Liver (tissue), 3 donors: ENCODE results near the gene SMIM24.

Experiments used
- EGR1 ChIP-seq, 2 donors: IDR thresholded peaks; 2 replicates each; pipeline ENCODE4 v1.6.1; 2016 to 2018; ENCODE audit warnings: antibody characterized with exemption in 2 of 2, low read depth in 2 of 2
- GABPA ChIP-seq, 2 donors: IDR thresholded peaks in 1 of 2; conservative IDR thresholded peaks in 1 of 2; 2 replicates each; pipeline ENCODE4 v1.6.1; 2016; ENCODE audit warnings: antibody characterized with exemption in 2 of 2, mild to moderate bottlenecking in 1 of 2, moderate library complexity in 1 of 2
- HNF4G ChIP-seq: IDR thresholded peaks from 2 replicates; pipeline ENCODE4 v1.6.1; 2016; ENCODE audit warnings: antibody characterized with exemption
- JUND ChIP-seq, 2 donors: IDR thresholded peaks; 2 replicates each; pipeline ENCODE4 v1.6.1; 2016; ENCODE audit warnings: antibody characterized with exemption in 2 of 2
- RAD21 ChIP-seq, 2 donors: IDR thresholded peaks; 2 replicates each; pipeline ENCODE4 v1.6.1; 2016; ENCODE audit warnings: antibody characterized with exemption in 2 of 2, mild to moderate bottlenecking in 2 of 2
- RXRA ChIP-seq, 2 donors: IDR thresholded peaks; 2 replicates each; pipeline ENCODE4 v1.6.1; 2017 to 2018; ENCODE audit warnings: antibody characterized with exemption in 2 of 2, mild to moderate bottlenecking in 1 of 2
- SP1 ChIP-seq: IDR thresholded peaks from 2 replicates; pipeline ENCODE4 v1.6.1; 2018; ENCODE audit warnings: antibody characterized with exemption, mild to moderate bottlenecking
- TAF1 ChIP-seq: conservative IDR thresholded peaks from 2 replicates; pipeline ENCODE4 v1.6.1; 2016; ENCODE audit warnings: antibody characterized with exemption, mild to moderate bottlenecking
- TF ChIP-seq, protein P1 (sequence below): IDR thresholded peaks from 2 replicates; pipeline ENCODE4 v1.6.1; 2016; ENCODE audit warnings: antibody characterized with exemption
- TF ChIP-seq, protein P2 (sequence below): fragments of 150-350 bp; IDR thresholded peaks from 2 replicates; pipeline ENCODE4 v1.5.1; 2017; ENCODE audit warnings: improper control_type of control experiment, low read depth, low read length; ENCODE audit not compliant: missing input control
- TF ChIP-seq, protein P3 (sequence below): IDR thresholded peaks from 2 replicates; pipeline ENCODE4 v1.6.1; 2016; ENCODE audit warnings: antibody characterized with exemption, mild to moderate bottlenecking
- donor health status: healthy.
- donor health status: healthy.

DNA sequence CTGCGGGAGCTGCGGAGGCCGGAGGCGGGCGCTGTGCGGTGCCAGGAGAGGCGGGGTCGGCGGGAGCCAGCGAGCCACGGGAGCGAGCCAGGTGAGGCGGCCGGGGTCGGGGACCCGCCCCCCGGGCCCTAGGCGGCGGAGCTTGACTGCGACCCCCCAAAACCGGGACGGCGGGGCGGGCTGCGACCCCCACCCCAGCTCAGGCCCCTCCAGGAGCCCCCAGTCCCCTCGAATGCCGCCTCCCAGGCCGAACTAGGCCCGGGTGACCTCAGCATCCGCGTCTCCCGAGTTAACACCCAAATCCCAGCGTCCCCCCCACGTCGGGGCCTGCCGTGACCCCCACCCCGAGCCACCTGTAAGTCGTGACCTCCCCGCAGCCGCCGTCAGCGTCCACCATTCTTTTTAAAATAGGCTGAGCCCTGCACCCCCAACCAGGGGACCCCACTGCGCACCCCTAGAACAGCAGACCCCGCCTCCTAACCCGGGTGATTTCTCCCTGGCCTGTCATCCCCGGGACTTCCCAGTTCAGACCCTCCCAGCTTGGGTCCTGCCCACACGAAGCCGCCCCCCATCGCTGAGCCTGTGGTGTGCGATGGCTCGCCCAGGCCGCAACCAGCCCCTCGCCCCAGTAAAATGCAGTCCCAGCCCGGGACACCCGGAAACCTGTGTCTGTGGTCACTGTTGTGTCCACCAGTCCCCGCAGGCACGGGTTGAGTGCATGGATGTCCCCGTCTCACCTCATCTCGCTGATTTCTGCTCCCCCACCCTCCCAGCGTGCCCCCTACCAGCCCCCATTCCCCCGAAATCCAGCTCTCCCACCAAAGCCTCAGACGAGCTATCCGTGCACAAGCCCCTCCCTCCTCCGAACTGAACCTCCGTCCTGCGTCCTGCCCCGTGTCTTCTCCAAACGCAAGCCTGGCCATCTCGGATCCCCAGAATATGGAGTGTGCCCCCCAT, 26.3 kb upstream of the SMIM24 start:
- TF ChIP-seq, protein P1, sequence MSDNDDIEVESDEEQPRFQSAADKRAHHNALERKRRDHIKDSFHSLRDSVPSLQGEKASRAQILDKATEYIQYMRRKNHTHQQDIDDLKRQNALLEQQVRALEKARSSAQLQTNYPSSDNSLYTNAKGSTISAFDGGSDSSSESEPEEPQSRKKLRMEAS: no peak
- TF ChIP-seq, protein P2, sequence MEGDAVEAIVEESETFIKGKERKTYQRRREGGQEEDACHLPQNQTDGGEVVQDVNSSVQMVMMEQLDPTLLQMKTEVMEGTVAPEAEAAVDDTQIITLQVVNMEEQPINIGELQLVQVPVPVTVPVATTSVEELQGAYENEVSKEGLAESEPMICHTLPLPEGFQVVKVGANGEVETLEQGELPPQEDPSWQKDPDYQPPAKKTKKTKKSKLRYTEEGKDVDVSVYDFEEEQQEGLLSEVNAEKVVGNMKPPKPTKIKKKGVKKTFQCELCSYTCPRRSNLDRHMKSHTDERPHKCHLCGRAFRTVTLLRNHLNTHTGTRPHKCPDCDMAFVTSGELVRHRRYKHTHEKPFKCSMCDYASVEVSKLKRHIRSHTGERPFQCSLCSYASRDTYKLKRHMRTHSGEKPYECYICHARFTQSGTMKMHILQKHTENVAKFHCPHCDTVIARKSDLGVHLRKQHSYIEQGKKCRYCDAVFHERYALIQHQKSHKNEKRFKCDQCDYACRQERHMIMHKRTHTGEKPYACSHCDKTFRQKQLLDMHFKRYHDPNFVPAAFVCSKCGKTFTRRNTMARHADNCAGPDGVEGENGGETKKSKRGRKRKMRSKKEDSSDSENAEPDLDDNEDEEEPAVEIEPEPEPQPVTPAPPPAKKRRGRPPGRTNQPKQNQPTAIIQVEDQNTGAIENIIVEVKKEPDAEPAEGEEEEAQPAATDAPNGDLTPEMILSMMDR: no peak
- TF ChIP-seq SP1 (no peak), JUND (IDR thresholded peaks at IDR 0.05) (no peak), RAD21 (IDR thresholded peaks at IDR 0.05) (no peak), EGR1 (IDR thresholded peaks at IDR 0.05; ENCODE audit: low read depth in 2 of 2) (no peak), TAF1 (no peak), GABPA (IDR thresholded peaks at IDR 0.05 in 1 of 2, conservative IDR thresholded peaks at IDR 0.05 in 1 of 2) (no peak), RXRA (IDR thresholded peaks at IDR 0.05) (peak in 1 of 2 donors; percentile 4), HNF4G (no peak)
- TF ChIP-seq, protein P3, sequence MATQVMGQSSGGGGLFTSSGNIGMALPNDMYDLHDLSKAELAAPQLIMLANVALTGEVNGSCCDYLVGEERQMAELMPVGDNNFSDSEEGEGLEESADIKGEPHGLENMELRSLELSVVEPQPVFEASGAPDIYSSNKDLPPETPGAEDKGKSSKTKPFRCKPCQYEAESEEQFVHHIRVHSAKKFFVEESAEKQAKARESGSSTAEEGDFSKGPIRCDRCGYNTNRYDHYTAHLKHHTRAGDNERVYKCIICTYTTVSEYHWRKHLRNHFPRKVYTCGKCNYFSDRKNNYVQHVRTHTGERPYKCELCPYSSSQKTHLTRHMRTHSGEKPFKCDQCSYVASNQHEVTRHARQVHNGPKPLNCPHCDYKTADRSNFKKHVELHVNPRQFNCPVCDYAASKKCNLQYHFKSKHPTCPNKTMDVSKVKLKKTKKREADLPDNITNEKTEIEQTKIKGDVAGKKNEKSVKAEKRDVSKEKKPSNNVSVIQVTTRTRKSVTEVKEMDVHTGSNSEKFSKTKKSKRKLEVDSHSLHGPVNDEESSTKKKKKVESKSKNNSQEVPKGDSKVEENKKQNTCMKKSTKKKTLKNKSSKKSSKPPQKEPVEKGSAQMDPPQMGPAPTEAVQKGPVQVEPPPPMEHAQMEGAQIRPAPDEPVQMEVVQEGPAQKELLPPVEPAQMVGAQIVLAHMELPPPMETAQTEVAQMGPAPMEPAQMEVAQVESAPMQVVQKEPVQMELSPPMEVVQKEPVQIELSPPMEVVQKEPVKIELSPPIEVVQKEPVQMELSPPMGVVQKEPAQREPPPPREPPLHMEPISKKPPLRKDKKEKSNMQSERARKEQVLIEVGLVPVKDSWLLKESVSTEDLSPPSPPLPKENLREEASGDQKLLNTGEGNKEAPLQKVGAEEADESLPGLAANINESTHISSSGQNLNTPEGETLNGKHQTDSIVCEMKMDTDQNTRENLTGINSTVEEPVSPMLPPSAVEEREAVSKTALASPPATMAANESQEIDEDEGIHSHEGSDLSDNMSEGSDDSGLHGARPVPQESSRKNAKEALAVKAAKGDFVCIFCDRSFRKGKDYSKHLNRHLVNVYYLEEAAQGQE: no peak
